H1 (cell line): ENCODE data around the gene MYD88. TPM values are rescaled to one million over a fixed set of nuclear protein-coding genes. Genes with fewer than 3 reads are reported as not detected.
"Not testable (repeated sequence)": the region's sequence is repeated elsewhere in the genome, so short reads cannot be mapped to it uniquely, and the experiment has no call there.

Source experiments
- CTCF ChIA-PET: fragments of 300-600 bp; sonication (Branson Sonifier 250); formaldehyde crosslinking; loops from one replicate; lab custom pipeline; 2021; ENCODE audit not compliant: partially characterized antibody; lab: Charles Lee
- POLR2A ChIA-PET: fragments of 300-600 bp; sonication (Branson Sonifier 250); formaldehyde crosslinking; loops from one replicate; lab custom pipeline; 2021; ENCODE audit warnings: inconsistent platforms; ENCODE audit not compliant: partially characterized antibody; lab: Charles Lee
- DNase-seq, 2 experiments: peaks; one replicate each; pipeline versions ENCODE4 v3.0.0 to v3.0.0-alpha.2; 2010 to 2022; ENCODE audit warnings: low spot score in 2 of 2, low read depth in 1 of 2, mixed read lengths in 1 of 2
- FAIRE-seq: peaks from 2 replicates; lab custom pipeline; 2011; peaks lifted over from hg19 to GRCh38; lab: Jason Lieb, UNC
- H2AFZ ChIP-seq: 2 replicates; pipeline ENCODE4 v1.8.1; 2012; ENCODE audit warnings: low read length, inconsistent platforms
- H2AK5ac ChIP-seq: 2 replicates; pipeline ENCODE4 v1.6.1; 2013; ENCODE audit warnings: low read depth, low read length
- H2BK120ac ChIP-seq: replicated peaks from 2 replicates; pipeline ENCODE3; 2013; ENCODE audit warnings: low read depth, low read length, inconsistent platforms
- H2BK12ac ChIP-seq: 2 replicates; pipeline ENCODE4 v1.6.1; 2013; ENCODE audit warnings: low read depth, low read length
- H2BK15ac ChIP-seq: 2 replicates; pipeline ENCODE4 v1.6.1; 2013; ENCODE audit warnings: low read length
- H2BK20ac ChIP-seq: 2 replicates; pipeline ENCODE4 v1.6.1; 2013; ENCODE audit warnings: low read length
- H2BK5ac ChIP-seq: 2 replicates; pipeline ENCODE4 v1.6.1; 2013; ENCODE audit warnings: low read depth, low read length
- H3K14ac ChIP-seq: 2 replicates; pipeline ENCODE4 v1.6.1; 2013; ENCODE audit warnings: inconsistent platforms; ENCODE audit not compliant: insufficient read length
- H3K18ac ChIP-seq: 2 replicates; pipeline ENCODE4 v1.6.1; 2013; ENCODE audit warnings: low read length; ENCODE audit errors: extremely low read depth
- H3K23ac ChIP-seq: 2 replicates; pipeline ENCODE4 v1.6.1; 2013; ENCODE audit warnings: inconsistent platforms; ENCODE audit not compliant: insufficient read length
- H3K23me2 ChIP-seq: 2 replicates; pipeline ENCODE4 v1.6.1; 2013; ENCODE audit warnings: low read depth, low read length
- H3K27ac ChIP-seq: 2 replicates; pipeline ENCODE4 v1.6.1; 2011; ENCODE audit warnings: low read depth, low read length, inconsistent platforms
- H3K27me3 ChIP-seq, 4 experiments: replicated peaks in 1 of 4; 1 replicate in 1 of 4; 2 replicates in 3 of 4; pipeline versions ENCODE4 v1.6.1 to v1.8.1; 2011 to 2013; ENCODE audit warnings: low read length in 3 of 4, mild to moderate bottlenecking in 3 of 4, inconsistent platforms in 2 of 4, mixed read lengths in 2 of 4, moderate library complexity in 1 of 4; ENCODE audit not compliant: control insufficient read depth in 3 of 4, insufficient read depth in 3 of 4; ENCODE audit errors: extremely low read depth in 1 of 4
- H3K36me3 ChIP-seq, 4 experiments: 2 replicates each; pipeline versions ENCODE4 v1.6.1 to v1.8.1; 2011 to 2013; ENCODE audit warnings: mild to moderate bottlenecking in 4 of 4, low read length in 3 of 4, moderate library complexity in 2 of 4, control low read depth in 1 of 4, inconsistent platforms in 1 of 4; ENCODE audit not compliant: insufficient read depth in 4 of 4, control insufficient read depth in 2 of 4
- H3K4ac ChIP-seq: replicated peaks from 2 replicates; pipeline ENCODE3; 2013; ENCODE audit warnings: low read length, low read depth, mixed read lengths, inconsistent platforms; ENCODE audit not compliant: insufficient read length
- H3K4me1 ChIP-seq, 4 experiments: replicated peaks in 1 of 4; 1 replicate in 1 of 4; 2 replicates in 3 of 4; pipeline versions ENCODE4 v1.6.1 to v1.8.1; 2011 to 2013; ENCODE audit warnings: low read length in 3 of 4, inconsistent platforms in 2 of 4, mixed read lengths in 1 of 4; ENCODE audit not compliant: insufficient read depth in 4 of 4, control insufficient read depth in 3 of 4
- H3K4me2 ChIP-seq, 2 experiments: 2 replicates each; pipeline versions ENCODE4 v1.6.1 to v1.8.1; 2011 to 2013; ENCODE audit warnings: low read depth in 2 of 2, low read length in 2 of 2, control low read depth in 1 of 2, inconsistent platforms in 1 of 2, mild to moderate bottlenecking in 1 of 2; ENCODE audit not compliant: insufficient read depth in 1 of 2
- H3K4me3 ChIP-seq, 4 experiments: fragments of 200-600, 300-600 bp in 1 of 4; sonication (generic), shearing (Covaris generic), sonication (Bioruptor Twin) in 1 of 4; 2 replicates each; pipeline versions ENCODE4 v1.5.1 to v1.8.1; 2011 to 2016; ENCODE audit warnings: low read length in 4 of 4, low read depth in 3 of 4, control low read depth in 2 of 4, inconsistent platforms in 2 of 4, mild to moderate bottlenecking in 2 of 4, mixed read lengths in 1 of 4, moderate library complexity in 1 of 4; ENCODE audit not compliant: insufficient read depth in 2 of 4; ENCODE audit errors: extremely low read depth in 1 of 4
- H3K56ac ChIP-seq: replicated peaks from 2 replicates; pipeline ENCODE3; 2013; ENCODE audit warnings: low read depth, mild to moderate bottlenecking, mixed read lengths, low read length, inconsistent platforms; ENCODE audit not compliant: insufficient read length
- H3K79me1 ChIP-seq: 2 replicates; pipeline ENCODE4 v1.6.1; 2013; ENCODE audit warnings: low read depth, low read length, control low read depth
- H3K79me2 ChIP-seq, 2 experiments: 2 replicates each; pipeline versions ENCODE4 v1.6.1 to v1.8.1; 2012 to 2013; ENCODE audit warnings: low read length in 2 of 2, mild to moderate bottlenecking in 2 of 2, inconsistent platforms in 1 of 2; ENCODE audit not compliant: insufficient read depth in 2 of 2, control insufficient read depth in 1 of 2
- H3K9ac ChIP-seq, 4 experiments: replicated peaks in 1 of 4; 1 replicate in 1 of 4; 2 replicates in 3 of 4; pipeline versions ENCODE4 v1.6.1 to v1.8.1; 2011 to 2013; ENCODE audit warnings: low read depth in 3 of 4, low read length in 3 of 4, control low read depth in 2 of 4, mild to moderate bottlenecking in 2 of 4, moderate library complexity in 2 of 4, inconsistent platforms in 1 of 4; ENCODE audit errors: extremely low read depth in 1 of 4
- H3K9me3 ChIP-seq, 2 experiments: 2 replicates each; pipeline versions ENCODE4 v1.6.1 to v1.8.1; 2012 to 2013; ENCODE audit warnings: mild to moderate bottlenecking in 2 of 2, moderate library complexity in 2 of 2, control low read depth in 1 of 2, inconsistent platforms in 1 of 2, low read depth in 1 of 2, low read length in 1 of 2, mixed read lengths in 1 of 2; ENCODE audit not compliant: insufficient read depth in 2 of 2
- H4K20me1 ChIP-seq, 2 experiments: replicated peaks in 1 of 2; 2 replicates each; pipeline versions ENCODE3 to v1.8.1; 2011 to 2013; ENCODE audit warnings: inconsistent platforms in 2 of 2, low read length in 2 of 2, mild to moderate bottlenecking in 1 of 2; ENCODE audit not compliant: insufficient read depth in 2 of 2, control insufficient read depth in 1 of 2
- H4K5ac ChIP-seq: 2 replicates; pipeline ENCODE4 v1.6.1; 2013; ENCODE audit warnings: low read length, low read depth, mixed read lengths, inconsistent platforms; ENCODE audit not compliant: insufficient read length
- H4K8ac ChIP-seq: 2 replicates; pipeline ENCODE4 v1.8.0; 2013; ENCODE audit warnings: mild to moderate bottlenecking, moderate library complexity, low read length, inconsistent platforms; ENCODE audit not compliant: insufficient read depth; ENCODE audit errors: extremely low read depth
- H4K91ac ChIP-seq: replicated peaks from 2 replicates; pipeline ENCODE3; 2013; ENCODE audit warnings: low read length, mixed read lengths, inconsistent platforms; ENCODE audit not compliant: insufficient read length
- WGBS, 2 experiments: shearing (Covaris generic) in 1 of 2; methylation state at CpG; one replicate each; pipeline versions ENCODE4 v1.1.6 to v1.1.7; 2013 to 2015; ENCODE audit warnings: low lambda C conversion rate in 2 of 2, mixed read lengths in 2 of 2, inconsistent platforms in 1 of 2, low coverage in 1 of 2, missing lambda C conversion rate in 1 of 2; ENCODE audit not compliant: insufficient replicate concordance in 2 of 2, insufficient coverage in 1 of 2, insufficient read length in 1 of 2; ENCODE audit errors: extremely low coverage in 1 of 2, missing lambda C conversion rate in 1 of 2; 5-methylcytosine and 5-hydroxymethylcytosine counted together
- polyA plus RNA-seq, 7 experiments: library from polyadenylated mRNA; depleted of rRNA in 3 of 7; stranded (reverse) in 5 of 7; unstranded in 2 of 7; fragments of >200 nt in 5 of 7; fragments of 200-250 nt in 2 of 7; gene quantifications; 1 replicate in 5 of 7; 2 replicates in 1 of 7; 4 replicates in 1 of 7; pipeline versions ENCODE4 v1.2.1 to v1.2.3, GENCODE V29; 2011 to 2013; ENCODE audit warnings: missing spikeins in 2 of 7, mixed read lengths in 2 of 7
- total RNA-seq: library from RNA; stranded (reverse); fragmentation: NEBNext Ultra II Directional; extraction: Animal tissue kit (Norgen Biotek cat#: 25700); gene quantifications from 2 replicates; pipeline ENCODE4 v1.2.1, GENCODE V29; 2021

MYD88 gene
- total and polyA plus RNA-seq, 2 of the 8 experiments (the other 6 are each of a cell fraction or from before 2014, with no cell fraction given), result 22.1 to 22.5 TPM

- H3K36me3 ChIP-seq, result peaks cover 3 to 17% (median 6%) of the 10 kb centered on the region in 4 experiments; a peak in 7 of 8 replicates
- ChIA-PET POLR2A (interaction anchor here (0.8 to 3.7 kb wide), 7 partner anchors 16 to 361 kb away, joined by 3 to 38 read pairs (median 3); partner anchors contain the start of genes EXOG, OXSR1 and SLC22A14), CTCF (interaction anchor here (1.9 kb wide), 1 partner anchor 28 kb away, joined by 5 read pairs; no protein-coding TSS in a partner anchor)
- not testable (repeated sequence) for H2AFZ ChIP-seq, H3K4ac ChIP-seq, H2BK120ac ChIP-seq, H3K9me3 ChIP-seq, H3K56ac ChIP-seq, H4K8ac ChIP-seq, H3K23ac ChIP-seq, H4K91ac ChIP-seq, H4K5ac ChIP-seq, H3K27ac ChIP-seq, H3K27me3 ChIP-seq, FAIRE-seq, H2AK5ac ChIP-seq, DNase-seq, H3K79me1 ChIP-seq, H2BK20ac ChIP-seq, H2BK12ac ChIP-seq, H3K14ac ChIP-seq, H3K18ac ChIP-seq, H4K20me1 ChIP-seq, H2BK15ac ChIP-seq, H2BK5ac ChIP-seq
- peaks cover 21% of the 10 kb centered on the region for H3K23me2 ChIP-seq
- peak overlapping the region; percentile 73 to 84 (median 80) for H3K4me3 ChIP-seq
- H3K79me2 ChIP-seq, result peaks cover 0 to 12% of the 10 kb centered on the region in 2 experiments; a peak in 1 of 4 replicates
- H3K4me2 ChIP-seq, result peak overlapping the region; percentile 64 to 75
- WGBS, 2 experiments, result 92% methylated on average over 10 of the region's 10 CpGs; no CpG with 5 or more reads in 1 of the 2 experiments
- H3K9ac ChIP-seq, result peak overlapping the region in 1 of 4 experiments; percentile 82; a peak in 1 of 7 replicates
- H3K4me1 ChIP-seq, result peaks cover 7 to 18% (median 13%) of the 10 kb centered on the region in 4 experiments
Observed at GRCh38 chr3:38135621-38136277, 2.7 kb upstream of the MYD88 start.
